K562 (cell line): ENCODE measurements around the gene CC2D1A. TPM values are rescaled to one million over a fixed set of nuclear protein-coding genes. Genes with fewer than 3 reads are reported as not detected.

Source experiments
- CAMTA2 ChIP-seq: fragments of 250-450 bp; sonication (Bioruptor Pico); conservative IDR thresholded peaks from 2 replicates; pipeline ENCODE4 v1.5.1; 2022
- CBX5 ChIP-seq: IDR thresholded peaks from 2 replicates; pipeline ENCODE4 v1.6.1; 2014; ENCODE audit warnings: low read depth, borderline replicate concordance
- CBX8 ChIP-seq: fragments of 200-600 bp; sonication (generic); IDR thresholded peaks from 2 replicates; pipeline ENCODE4 v1.6.1; 2012; ENCODE audit warnings: borderline replicate concordance, mixed run types, low read depth, mild to moderate bottlenecking, moderate library complexity, mixed read lengths, low read length, control low read depth, inconsistent platforms; ENCODE audit not compliant: poor library complexity, severe bottlenecking; ENCODE audit errors: extremely low read depth
- E2F3 ChIP-seq: fragments of 250-450 bp; sonication (Bioruptor Pico); IDR thresholded peaks from 2 replicates; pipeline ENCODE4 v1.4.0; 2020; ENCODE audit warnings: mild to moderate bottlenecking
- GATAD2B ChIP-seq: fragments of 450-650 bp; IDR thresholded peaks from 2 replicates; pipeline ENCODE4 v1.6.1; 2017; ENCODE audit warnings: mild to moderate bottlenecking, borderline replicate concordance
- KDM4B ChIP-seq, 2 experiments: fragments of 450-650 bp in 1 of 2; sonication (generic) in 1 of 2; IDR thresholded peaks; 2 replicates each; pipeline ENCODE4 v1.6.1; 2016 to 2017; ENCODE audit warnings: borderline replicate concordance in 2 of 2, antibody characterized with exemption in 1 of 2, low read depth in 1 of 2, mild to moderate bottlenecking in 1 of 2
- L3MBTL2 ChIP-seq: fragments of 450-650 bp; IDR thresholded peaks from 2 replicates; pipeline ENCODE4 v1.6.1; 2016; ENCODE audit warnings: mild to moderate bottlenecking, moderate library complexity
- MIER1 ChIP-seq: fragments of 450-650 bp; IDR thresholded peaks from 2 replicates; pipeline ENCODE4 v1.6.1; 2016; ENCODE audit warnings: antibody characterized with exemption, mild to moderate bottlenecking, low read depth
- MTA2 ChIP-seq: fragments of 450-650 bp; IDR thresholded peaks from 2 replicates; pipeline ENCODE4 v1.6.1; 2016; ENCODE audit warnings: low read depth
- NCOA1 ChIP-seq: fragments of 450-650 bp; IDR thresholded peaks from 2 replicates; pipeline ENCODE4 v1.6.1; 2016; ENCODE audit warnings: low read depth
- POLR3G ChIP-seq: IDR thresholded peaks from 2 replicates; pipeline ENCODE4 v1.6.1; 2011; ENCODE audit not compliant: insufficient read length, insufficient replicate concordance; ENCODE audit errors: extremely low read depth
- RBM39 ChIP-seq: fragments of 200-400 bp; formaldehyde crosslinking; optimal IDR thresholded peaks from 2 replicates; pipeline ENCODE3; 2018; ENCODE audit warnings: low read depth, low read length
- SAP30 ChIP-seq: fragments of 200-600 bp; sonication (generic); IDR thresholded peaks from 2 replicates; pipeline ENCODE4 v1.6.1; 2012; ENCODE audit warnings: borderline replicate concordance, low read depth, mild to moderate bottlenecking, moderate library complexity, low read length, control low read depth, inconsistent platforms; ENCODE audit not compliant: insufficient read depth, poor library complexity, severe bottlenecking
- SMARCE1 ChIP-seq: fragments of 450-650 bp; IDR thresholded peaks from 2 replicates; pipeline ENCODE4 v1.7.1; 2016; ENCODE audit warnings: mild to moderate bottlenecking
- ZBTB9 ChIP-seq: fragments of 450-650 bp; formaldehyde crosslinking; IDR thresholded peaks from 2 replicates; pipeline ENCODE4 v1.4.0; 2020; ENCODE audit warnings: mild to moderate bottlenecking, moderate library complexity
- ZNF121 ChIP-seq: sonication (generic); formaldehyde crosslinking; conservative IDR thresholded peaks from 2 replicates; pipeline ENCODE4 v1.8.0; 2022; ENCODE audit warnings: missing genetic modification reagents
- ZNF212 ChIP-seq: fragments of 450-650 bp; formaldehyde crosslinking; IDR thresholded peaks from 2 replicates; pipeline ENCODE4 v1.4.0; 2020; ENCODE audit warnings: mild to moderate bottlenecking
- ZNF311 ChIP-seq: fragments of 250-450 bp; sonication (Bioruptor Pico); IDR thresholded peaks from 2 replicates; pipeline ENCODE4 v1.4.0; 2020; ENCODE audit warnings: mild to moderate bottlenecking, moderate library complexity
- ZNF76 ChIP-seq: fragments of 250-450 bp; sonication (Bioruptor Pico); IDR thresholded peaks from 2 replicates; pipeline ENCODE4 v1.4.0; 2020; ENCODE audit warnings: mild to moderate bottlenecking, moderate library complexity, borderline replicate concordance
- polyA plus RNA-seq, 8 experiments: library from polyadenylated mRNA; depleted of rRNA in 4 of 8; stranded (reverse) in 5 of 8; unstranded in 3 of 8; fragments of >200 nt; fragmentation: Nextera tagmentation in 2 of 8; fragmentation: Illumina TruSeq in 1 of 8; extraction: Ambion mirVana in 2 of 8; extraction: Trizol in 1 of 8; gene quantifications; 2 replicates each; pipeline versions ENCODE4 v1.2.1 to v1.2.3, GENCODE V29; 2011 to 2014; ENCODE audit warnings: inconsistent platforms in 1 of 8, missing spikeins in 1 of 8
- total RNA-seq, 7 experiments: library from RNA; depleted of rRNA in 6 of 7; stranded (reverse); fragments of >200 nt in 6 of 7; fragmentation: Illumina TruSeq in 2 of 7; extraction: Trizol in 2 of 7; gene quantifications; 2 replicates each; pipeline versions ENCODE4 v1.2.1 to v1.2.3, GENCODE V29; 2011 to 2021; ENCODE audit warnings: low replicate concordance in 1 of 7
- TF ChIP-seq, protein P1 (sequence below), 2 experiments: fragments of 200-800 bp in 1 of 2; sonication (Bioruptor generic) in 1 of 2; sonication (generic) in 1 of 2; formaldehyde crosslinking in 1 of 2; IDR thresholded peaks in 1 of 2; conservative IDR thresholded peaks in 1 of 2; 2 replicates each; pipeline versions ENCODE4 v1.5.0 to v1.6.1; 2016 to 2020; ENCODE audit warnings: missing compliant biosample characterization in 1 of 2, missing genetic modification characterization in 1 of 2, missing genetic modification reagents in 1 of 2
- TF ChIP-seq, protein P2 (sequence below), 2 experiments: IDR thresholded peaks; 2 replicates each; pipeline ENCODE4 v1.6.1; 2011; ENCODE audit warnings: borderline replicate concordance in 1 of 2, control low read depth in 1 of 2, low read depth in 1 of 2, low read length in 1 of 2, mild to moderate bottlenecking in 1 of 2, mixed read lengths in 1 of 2, moderate library complexity in 1 of 2; ENCODE audit not compliant: insufficient read depth in 1 of 2, insufficient read length in 1 of 2, poor library complexity in 1 of 2, severe bottlenecking in 1 of 2; ENCODE audit errors: extremely low read depth in 1 of 2
- TF ChIP-seq, protein P3 (sequence below): IDR thresholded peaks from 2 replicates; pipeline ENCODE4 v1.6.1; 2012; ENCODE audit warnings: low read depth, low read length, improper control_type of control experiment, borderline replicate concordance

CC2D1A gene
- total and polyA plus RNA-seq, 9 of the 15 experiments (the other 6 are each of a cell fraction or from before 2014, with no cell fraction given), result 0.32 to 31.0 (median 12.9) TPM

- TF ChIP-seq, protein P1, sequence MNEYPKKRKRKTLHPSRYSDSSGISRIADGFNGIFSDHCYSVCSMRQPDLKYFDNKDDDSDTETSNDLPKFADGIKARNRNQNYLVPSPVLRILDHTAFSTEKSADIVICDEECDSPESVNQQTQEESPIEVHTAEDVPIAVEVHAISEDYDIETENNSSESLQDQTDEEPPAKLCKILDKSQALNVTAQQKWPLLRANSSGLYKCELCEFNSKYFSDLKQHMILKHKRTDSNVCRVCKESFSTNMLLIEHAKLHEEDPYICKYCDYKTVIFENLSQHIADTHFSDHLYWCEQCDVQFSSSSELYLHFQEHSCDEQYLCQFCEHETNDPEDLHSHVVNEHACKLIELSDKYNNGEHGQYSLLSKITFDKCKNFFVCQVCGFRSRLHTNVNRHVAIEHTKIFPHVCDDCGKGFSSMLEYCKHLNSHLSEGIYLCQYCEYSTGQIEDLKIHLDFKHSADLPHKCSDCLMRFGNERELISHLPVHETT (CRISPR knock-in tag; conservative IDR thresholded peaks at IDR 0.05 in 1 of 2, IDR thresholded peaks at IDR 0.05 in 1 of 2), result no peak
- TF ChIP-seq E2F3 (CRISPR knock-in tag) (no peak), ZNF311 (CRISPR knock-in tag) (no peak), L3MBTL2 (no peak; the same call in 1 of the 2 replicates), CBX5 (no peak), RBM39 (no peak), ZNF121 (no peak), ZBTB9 (CRISPR knock-in tag) (no peak), POLR3G (no peak), NCOA1 (no peak), MTA2 (no peak), ZNF212 (CRISPR knock-in tag) (no peak), SAP30 (no peak), ZNF76 (CRISPR knock-in tag) (no peak), GATAD2B (no peak), KDM4B (IDR thresholded peaks at IDR 0.05; ENCODE audit: borderline replicate concordance in 2 of 2, low read depth in 1 of 2) (peak in 1 of 2 experiments; percentile 58; a peak in 1 of 4 replicates), CAMTA2 (CRISPR knock-in tag) (no peak), CBX8 (no peak), MIER1 (no peak), SMARCE1 (no peak)
- TF ChIP-seq, protein P2, sequence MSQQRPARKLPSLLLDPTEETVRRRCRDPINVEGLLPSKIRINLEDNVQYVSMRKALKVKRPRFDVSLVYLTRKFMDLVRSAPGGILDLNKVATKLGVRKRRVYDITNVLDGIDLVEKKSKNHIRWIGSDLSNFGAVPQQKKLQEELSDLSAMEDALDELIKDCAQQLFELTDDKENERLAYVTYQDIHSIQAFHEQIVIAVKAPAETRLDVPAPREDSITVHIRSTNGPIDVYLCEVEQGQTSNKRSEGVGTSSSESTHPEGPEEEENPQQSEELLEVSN (IDR thresholded peaks at IDR 0.05; ENCODE audit: borderline replicate concordance in 1 of 2, extremely low read depth in 1 of 2, insufficient read depth in 1 of 2, insufficient read length in 1 of 2, low read depth in 1 of 2, low read length in 1 of 2, poor library complexity in 1 of 2, severe bottlenecking in 1 of 2), result no peak
- TF ChIP-seq, protein P3, sequence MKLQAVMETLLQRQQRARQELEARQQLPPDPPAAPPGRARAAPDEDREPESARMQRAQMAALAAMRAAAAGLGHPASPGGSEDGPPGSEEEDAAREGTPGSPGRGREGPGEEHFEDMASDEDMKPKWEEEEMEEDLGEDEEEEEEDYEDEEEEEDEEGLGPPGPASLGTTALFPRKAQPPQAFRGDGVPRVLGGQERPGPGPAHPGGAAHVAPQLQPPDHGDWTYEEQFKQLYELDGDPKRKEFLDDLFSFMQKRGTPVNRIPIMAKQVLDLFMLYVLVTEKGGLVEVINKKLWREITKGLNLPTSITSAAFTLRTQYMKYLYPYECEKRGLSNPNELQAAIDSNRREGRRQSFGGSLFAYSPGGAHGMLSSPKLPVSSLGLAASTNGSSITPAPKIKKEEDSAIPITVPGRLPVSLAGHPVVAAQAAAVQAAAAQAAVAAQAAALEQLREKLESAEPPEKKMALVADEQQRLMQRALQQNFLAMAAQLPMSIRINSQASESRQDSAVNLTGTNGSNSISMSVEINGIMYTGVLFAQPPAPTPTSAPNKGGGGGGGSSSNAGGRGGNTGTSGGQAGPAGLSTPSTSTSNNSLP, result peak; percentile 78; the same call in 1 of the 2 replicates
Measured at GRCh38 chr19:13952154-13952930, 46.3 kb downstream of the CC2D1A start, which contains the start of gene DCAF15 (continued).
